ENCODE data around the gene ING5.

DNA sequence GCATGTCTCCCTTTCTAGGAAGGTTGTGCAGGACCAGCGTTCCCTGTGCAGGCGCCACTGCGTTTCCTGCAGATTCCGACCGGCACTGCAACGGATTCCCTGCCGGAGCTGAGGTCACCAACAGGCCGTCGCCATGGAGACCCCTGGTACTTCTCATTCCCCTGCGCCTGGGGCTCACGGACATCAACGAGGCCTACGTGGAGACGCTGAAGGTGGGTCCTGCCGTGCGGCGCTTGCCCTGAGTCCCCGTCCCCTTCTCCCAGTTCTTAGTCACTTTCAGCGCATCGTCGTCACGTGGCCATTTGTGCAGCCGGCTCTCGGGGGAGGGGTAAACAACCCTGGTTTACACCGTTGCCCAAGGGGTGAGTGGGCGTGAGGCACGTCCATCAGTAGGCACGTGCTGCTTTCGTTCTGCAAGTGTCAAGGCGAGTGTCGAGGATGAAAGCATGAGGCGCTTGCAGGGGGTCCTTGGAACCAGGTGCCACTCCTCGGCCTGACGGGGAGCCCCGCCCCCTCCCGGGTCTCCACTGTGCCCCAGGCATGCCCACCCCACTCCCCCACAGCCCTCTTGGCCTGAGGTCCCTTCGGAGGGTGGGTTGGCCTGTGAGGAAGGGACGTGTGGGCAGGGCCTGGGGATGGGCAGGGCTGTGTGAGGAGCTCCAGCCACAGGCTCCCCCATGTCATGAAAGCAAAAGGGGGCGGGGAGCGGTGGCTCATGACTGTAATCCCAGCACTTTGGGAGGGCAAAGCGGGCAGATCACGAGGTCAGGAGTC, 35.0 kb upstream of the ING5 start:
- TF ChIP-seq CTCF (IDR thresholded peaks at IDR 0.05 in 8 of 11, conservative IDR thresholded peaks at IDR 0.05 in 3 of 11) (no peak), POLR2A (IDR thresholded peaks at IDR 0.05) (no peak)

All from spleen (tissue), 7 donors.